ENCODE results near the gene LRFN2. TPM values are rescaled to one million over a fixed set of nuclear protein-coding genes. Genes with fewer than 3 reads are reported as not detected.
A peak's percentile ranks its signal among the peaks of the same experiment; 100 is the strongest.

LRFN2 gene
- total RNA-seq, 1 experiment from 2014 or later = not detected

DNA sequence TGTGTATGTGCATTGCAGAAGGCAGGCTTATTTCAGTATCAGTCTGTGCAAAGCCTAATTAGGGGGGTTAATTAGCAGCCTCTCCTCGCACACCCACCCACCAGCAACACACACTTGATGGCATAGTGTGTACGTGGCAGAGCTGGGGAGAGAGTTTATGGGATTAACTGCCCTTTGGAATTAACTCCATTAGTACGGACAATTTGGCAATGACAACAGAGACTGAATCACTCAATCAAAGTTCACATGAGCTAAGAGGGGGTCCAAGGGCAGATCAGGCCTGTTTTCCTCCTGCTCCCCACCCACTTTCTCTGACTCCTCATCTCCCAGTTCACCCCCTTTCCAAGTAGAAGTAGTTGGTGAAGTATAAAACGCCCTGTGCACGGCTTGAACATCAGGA lies 69.5 kb downstream of the LRFN2 start:
- no peak for DNase-seq (ENCODE audit: low read depth)

DNA sequence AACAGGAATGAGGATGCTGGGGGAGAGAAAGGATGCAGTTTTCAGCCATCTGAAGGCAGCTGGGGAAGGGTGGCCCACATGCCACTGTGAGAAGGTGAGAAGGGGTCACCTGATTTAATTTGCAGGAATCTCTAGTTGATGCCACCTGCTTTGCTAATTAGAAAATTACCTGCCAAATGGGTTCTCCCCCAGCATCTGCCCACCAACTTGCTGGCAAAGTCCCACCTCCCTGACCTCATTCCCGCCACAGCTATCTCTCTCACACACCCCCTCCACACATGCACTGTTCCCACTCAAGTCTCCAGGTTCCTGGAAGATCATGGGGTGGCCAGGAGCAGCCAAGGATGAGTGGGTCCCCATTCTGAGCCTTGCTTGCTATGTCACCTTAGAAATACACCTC lies 70.7 kb downstream of the LRFN2 start:
- no peak for DNase-seq (ENCODE audit: low read depth)

GRCh38 chr6:40512340-40512739 lies 74.8 kb downstream of the LRFN2 start:
- no peak for DNase-seq (ENCODE audit: low read depth)

DNA sequence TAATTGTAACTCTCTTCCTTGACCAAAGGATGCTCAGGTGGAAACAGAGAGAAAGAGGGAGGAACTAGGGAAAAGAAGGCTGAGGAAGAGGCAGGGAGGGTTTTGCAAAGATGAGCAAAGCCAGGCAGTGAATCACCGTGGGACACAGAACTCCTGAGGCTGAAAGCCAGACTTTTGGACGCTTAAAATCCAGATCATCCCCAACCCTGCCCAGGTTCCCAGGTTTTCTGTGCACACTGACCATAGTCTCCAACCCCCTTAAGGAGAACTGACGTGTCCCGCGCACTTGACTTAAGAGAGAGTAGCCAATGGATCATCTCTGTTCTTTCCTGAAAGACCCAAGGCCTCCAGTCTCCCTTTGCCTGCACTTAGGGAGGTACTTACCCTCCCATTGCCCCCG lies 75.3 kb downstream of the LRFN2 start:
- no peak for DNase-seq (ENCODE audit: low read depth)

- peak; percentile 12 for DNase-seq (ENCODE audit: low read depth)
Measured at GRCh38 chr6:40510442-40510841, 76.7 kb downstream of the LRFN2 start.

DNA sequence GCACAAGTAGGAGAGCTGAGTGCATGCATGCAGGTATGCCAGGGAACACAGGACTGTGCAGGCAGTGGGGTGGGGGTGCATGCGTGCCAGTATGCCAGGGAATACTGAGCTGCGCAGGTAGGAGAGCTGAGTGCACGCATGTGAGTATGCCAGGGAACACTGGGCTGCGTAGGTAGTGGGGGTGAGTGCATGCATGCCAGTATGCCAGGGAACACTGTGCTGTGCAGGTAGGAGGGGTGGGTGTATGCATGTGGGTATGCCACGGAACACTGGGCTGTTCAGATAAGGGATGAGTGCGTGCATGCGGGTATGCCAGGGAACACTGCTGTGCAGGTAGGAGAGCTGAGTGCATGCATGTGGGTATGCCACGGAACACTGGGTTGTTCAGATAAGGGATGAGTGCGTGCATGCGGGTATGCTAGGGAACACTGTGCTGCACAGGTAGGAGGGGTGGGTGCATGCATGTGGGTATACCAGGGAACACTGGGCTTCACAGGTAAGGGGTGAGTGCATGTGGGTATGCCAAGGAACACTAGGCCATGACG lies 77.4 kb downstream of the LRFN2 start:
- no peak for DNase-seq (ENCODE audit: low read depth)

GRCh38 chr6:40509086-40509485 lies 78.1 kb downstream of the LRFN2 start:
- DNase-seq (ENCODE audit: low read depth) = peak; percentile 22

DNA sequence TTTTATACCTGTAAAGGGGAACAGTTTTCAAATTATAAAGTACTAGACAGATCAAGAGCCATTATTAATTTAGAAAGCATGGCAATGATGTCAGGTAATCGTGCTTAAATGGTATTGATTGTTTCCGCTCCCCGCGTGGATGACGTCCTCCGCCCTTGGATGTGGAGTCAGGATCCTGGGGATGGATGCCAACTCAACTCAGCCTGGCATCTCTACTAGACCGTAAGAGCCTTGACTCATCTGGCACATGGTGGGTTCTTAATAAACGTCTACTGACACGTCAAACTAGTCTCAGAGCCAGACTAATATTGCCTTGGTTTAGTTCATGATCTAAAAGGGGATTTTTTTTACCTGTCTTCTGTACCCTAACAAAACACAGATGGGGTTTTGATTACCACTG lies 80.2 kb downstream of the LRFN2 start:
- DNase-seq (ENCODE audit: low read depth) = peak; percentile 41

DNA sequence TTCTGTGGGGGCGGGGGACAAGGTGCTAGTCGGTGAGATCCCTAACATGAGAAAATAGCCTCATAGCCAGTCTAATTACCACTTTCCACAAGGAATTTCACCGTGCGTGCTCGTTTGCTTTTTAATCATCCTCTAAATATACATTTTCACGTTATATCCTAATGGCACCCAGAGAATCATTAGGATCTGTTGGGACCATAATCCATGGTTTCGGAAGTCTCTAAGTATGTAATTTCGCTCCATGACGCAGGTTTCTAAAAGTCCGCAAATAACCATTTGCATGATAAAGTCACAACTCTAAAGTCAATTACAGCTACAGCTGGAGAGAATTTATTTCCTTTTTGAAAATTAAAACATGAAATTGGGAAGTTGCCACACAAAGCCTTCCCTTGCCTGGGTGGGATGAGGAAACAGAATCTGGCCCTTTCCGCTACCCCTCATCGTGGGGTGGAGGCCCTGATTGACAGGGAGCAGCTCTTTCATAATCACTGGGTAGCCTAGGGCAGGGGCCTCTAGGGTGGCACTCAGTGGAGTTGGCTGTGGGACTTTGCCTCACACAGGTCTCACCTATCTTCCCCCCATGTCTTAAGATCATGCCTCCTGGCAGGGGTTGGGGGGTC lies 81.9 kb downstream of the LRFN2 start:
- DNase-seq (ENCODE audit: low read depth) = no peak

DNA sequence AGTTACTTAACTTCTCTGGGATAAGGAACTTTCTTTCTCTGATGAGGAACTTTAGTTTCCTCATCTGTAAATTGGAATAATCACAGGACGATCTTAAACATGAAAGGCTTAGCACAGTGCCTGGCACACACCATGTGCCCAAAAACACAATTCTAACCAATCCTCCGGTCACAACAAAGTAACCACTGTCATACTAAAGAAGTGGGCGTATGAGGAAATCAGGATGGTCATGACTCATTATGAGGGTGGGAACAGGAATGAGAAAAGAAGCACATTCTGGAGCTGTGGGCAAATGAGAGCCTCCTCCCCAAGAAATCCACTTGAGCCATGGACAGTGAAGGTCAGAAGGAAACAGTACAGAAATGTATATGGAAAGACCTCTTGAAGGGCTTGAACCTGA lies 82.9 kb downstream of the LRFN2 start:
- DNase-seq (ENCODE audit: low read depth) = no peak

- DNase-seq (ENCODE audit: low read depth) = no peak
Measured at GRCh38 chr6:40500227-40500626, 86.9 kb downstream of the LRFN2 start.

GRCh38 chr6:40499215-40499614 lies 87.9 kb downstream of the LRFN2 start:
- DNase-seq (ENCODE audit: low read depth) = no peak

DNA sequence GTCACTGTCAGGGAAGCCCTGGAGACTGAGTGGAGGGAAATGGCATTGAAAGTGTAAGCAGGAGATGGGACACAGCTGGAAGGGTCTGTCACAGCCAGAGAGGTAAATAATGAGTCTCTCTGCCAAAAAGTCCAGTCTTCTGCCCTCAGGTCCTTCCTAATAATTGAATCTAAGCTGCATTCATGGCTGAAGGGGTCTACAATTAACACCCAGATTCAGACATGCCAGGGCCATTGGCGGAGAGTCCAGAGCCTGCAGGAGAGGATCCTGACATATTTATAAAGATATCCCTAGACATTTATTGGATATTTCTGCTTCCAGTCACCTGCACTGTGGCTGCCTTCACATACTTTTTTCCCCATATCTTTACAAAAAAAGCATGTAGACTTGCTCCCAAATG lies 89.0 kb downstream of the LRFN2 start:
- DNase-seq (ENCODE audit: low read depth) = no peak

- no peak for DNase-seq (ENCODE audit: low read depth)
Measured at GRCh38 chr6:40492187-40492586, 95.0 kb downstream of the LRFN2 start.

DNA sequence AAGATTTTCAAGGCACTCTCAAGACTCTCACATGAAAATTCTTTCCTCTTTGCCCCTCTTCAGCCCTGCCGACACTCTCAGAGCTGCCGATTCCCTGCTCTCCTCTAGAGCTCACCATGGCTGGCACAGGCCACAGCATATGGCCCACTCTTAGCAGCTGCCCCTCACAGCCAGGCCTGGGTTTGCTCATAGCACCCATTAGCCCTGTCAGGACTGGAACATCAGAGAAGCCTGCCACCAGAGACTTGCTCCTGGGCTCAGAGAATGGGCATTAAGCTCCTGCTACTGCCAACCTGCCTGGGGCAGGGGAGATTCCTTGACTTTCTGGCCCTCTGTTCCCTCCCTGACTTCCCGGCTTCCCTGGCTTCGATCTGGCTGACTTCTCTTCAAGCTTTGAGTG lies 96.7 kb downstream of the LRFN2 start:
- DNase-seq (ENCODE audit: low read depth) = no peak

DNA sequence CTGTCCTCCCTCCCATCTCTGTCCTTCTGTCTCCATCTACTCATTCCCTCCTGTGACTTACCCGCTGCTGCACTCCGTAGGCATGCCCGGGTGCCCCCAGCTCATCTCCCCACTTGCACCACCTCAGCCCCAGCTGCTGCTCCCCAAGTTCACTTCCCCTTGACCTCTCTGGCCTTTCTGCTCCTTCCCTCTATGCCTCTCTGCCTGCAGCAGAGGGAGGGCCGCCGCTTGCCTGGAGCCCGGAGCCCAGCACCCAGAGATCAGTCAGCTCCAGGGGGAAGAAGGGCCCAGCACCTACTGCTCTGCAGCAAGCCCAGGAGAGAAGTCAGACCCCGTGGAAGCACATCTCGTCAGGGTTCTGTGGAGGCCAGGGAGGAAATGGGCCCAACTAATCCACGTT lies 97.4 kb downstream of the LRFN2 start:
- no peak for DNase-seq (ENCODE audit: low read depth)

DNA sequence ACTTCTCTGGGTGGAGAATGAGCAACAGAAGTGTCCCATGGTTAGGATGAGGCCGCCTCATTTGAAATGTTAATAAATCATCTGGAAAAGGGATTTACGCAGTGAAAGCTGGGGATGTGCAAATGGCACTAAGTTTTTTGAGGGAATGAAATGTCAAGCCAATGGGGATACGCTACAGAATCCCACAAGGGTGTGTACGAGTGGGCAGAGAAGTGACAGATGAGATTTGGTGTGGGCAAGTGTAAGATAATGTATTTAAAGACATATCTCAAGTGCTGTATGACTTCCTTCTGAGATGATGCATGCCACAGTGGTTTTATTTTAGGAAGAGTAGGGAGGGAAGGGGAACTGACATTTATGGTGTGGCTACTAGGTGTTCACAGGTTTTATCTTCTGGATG lies 100.6 kb downstream of the LRFN2 start:
- DNase-seq (ENCODE audit: low read depth) = no peak

- no peak for DNase-seq (ENCODE audit: low read depth)
Measured at GRCh38 chr6:40485795-40486194, 101.4 kb downstream of the LRFN2 start.

- no peak for DNase-seq (ENCODE audit: low read depth)
Measured at GRCh38 chr6:40485300-40485699, 101.9 kb downstream of the LRFN2 start.

- no peak for DNase-seq (ENCODE audit: low read depth)
Measured at GRCh38 chr6:40484066-40484465, 103.1 kb downstream of the LRFN2 start.

DNA sequence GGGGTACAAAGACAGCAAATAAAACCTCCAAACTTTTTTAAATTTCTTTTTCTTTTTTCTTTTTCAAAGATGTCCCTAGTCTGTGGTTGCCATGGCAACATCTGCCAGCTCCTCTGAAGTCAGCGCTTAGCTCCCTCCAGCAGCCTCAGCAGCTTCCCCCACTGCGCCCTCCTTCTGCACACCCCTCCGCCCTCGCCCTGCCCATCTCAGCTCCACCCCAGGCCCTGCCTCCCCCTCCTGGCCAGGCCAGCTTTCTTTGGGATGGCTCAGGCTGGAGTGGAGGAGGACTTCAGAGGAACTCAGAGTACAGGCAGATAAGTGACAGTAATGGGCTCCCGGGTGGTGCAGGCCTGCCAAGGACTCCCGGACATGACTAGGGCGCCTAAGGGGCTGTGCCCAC lies 104.6 kb downstream of the LRFN2 start:
- peak; percentile 7 for DNase-seq (ENCODE audit: low read depth)

DNA sequence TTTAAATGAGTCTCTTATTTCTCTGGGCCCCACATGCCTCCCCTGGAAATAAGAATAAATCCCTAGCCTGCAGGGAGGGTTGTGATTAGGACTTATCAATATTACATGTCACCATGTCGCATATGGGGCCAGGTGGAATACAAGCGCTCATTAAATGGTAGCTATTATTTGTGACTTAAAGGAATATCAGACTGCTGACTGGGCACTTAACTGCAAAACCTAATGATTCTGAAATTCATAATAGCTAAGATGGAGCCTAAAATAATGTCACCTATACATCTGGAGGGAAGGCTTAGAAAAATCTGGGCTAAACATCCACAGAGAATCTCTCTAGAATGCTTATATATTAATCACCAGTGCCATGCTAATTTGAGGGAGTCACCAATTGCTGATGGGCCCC lies 106.5 kb downstream of the LRFN2 start:
- no peak for DNase-seq (ENCODE audit: low read depth)

- DNase-seq (ENCODE audit: low read depth) = no peak
Measured at GRCh38 chr6:40479706-40480105, 107.5 kb downstream of the LRFN2 start.

All from M059J (cell line).